Occipital lobe (tissue), 3 donors: Measurements from ENCODE around the gene RDH11. TPM values are rescaled to one million over a fixed set of nuclear protein-coding genes. Genes with fewer than 3 reads are reported as not detected.

ENCODE experiments used
- DNase-seq: peaks from one replicate; lab custom pipeline; 2025; lab: John Stamatoyannopoulos, UW
- small RNA-seq: library from RNA; depleted of rRNA; stranded (forward); fragments of <200 nt; gene quantifications from one replicate; pipeline ENCODE3, GENCODE V24; 2014
- total RNA-seq: library from RNA; depleted of rRNA; stranded (reverse); fragments of >200 nt; gene quantifications from one replicate; pipeline ENCODE4 v1.2.3, GENCODE V29; 2014

The RDH11 gene
- total RNA-seq, 1 donor from 2014 or later: 128 TPM

DNA sequence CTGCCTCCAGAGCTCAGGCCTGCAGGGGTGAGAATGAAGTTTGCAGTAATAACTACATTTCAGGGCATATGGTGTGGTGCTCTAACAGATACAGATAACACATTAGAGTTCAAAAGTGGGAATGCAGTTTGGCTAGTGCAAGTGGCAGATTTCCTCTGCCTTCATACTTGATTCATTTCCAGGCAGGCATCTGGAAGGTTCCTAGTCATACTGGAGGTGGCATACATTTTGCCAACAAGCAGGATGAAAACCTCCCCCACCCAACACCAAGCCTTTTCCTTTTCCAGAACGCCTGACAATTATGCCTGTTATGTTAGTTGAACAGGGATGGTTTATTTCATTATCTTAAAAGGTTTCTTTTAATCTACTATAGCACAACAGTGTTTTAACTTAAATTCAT lies 45.4 kb downstream of the RDH11 start:
- DNase-seq: peak; percentile 15

DNA sequence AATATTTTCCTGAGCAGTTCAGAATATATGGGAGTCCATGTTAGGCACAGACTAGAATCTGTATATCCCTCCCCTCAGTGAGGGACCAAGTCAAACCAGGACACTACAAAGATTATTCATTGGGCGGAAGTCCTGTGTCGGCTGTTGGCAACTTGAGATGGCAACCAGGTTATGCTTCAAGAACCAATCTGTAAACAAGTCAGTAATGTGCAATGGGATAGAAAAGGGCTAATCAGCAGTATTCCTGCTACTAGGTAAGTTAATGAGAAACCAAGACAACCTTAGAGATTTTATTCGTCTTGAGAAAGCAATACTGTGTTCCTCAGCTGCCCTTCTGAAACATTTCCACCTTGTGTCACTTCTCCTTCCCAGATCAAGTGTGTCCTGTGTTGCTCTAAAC lies 49.4 kb downstream of the RDH11 start:
- DNase-seq: no peak

DNA sequence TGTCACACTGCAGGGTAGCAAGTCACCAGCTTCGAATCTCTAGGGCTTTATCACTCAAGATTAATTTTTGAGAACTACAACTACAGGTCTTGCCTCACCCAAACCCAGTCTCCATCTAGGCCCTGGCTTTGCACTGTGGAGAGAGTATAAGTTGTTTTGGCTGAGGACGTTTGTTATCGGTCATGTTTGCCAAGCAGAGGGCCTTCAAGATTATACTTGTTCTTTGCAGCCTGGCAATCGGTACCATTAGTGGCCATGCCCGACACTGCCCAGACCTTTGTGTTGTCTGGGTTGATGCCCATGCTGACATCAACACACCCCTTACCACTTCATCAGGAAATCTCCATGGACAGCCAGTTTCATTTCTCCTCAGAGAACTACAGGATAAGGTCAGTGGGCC lies 50.1 kb downstream of the RDH11 start:
- DNase-seq: no peak

DNA sequence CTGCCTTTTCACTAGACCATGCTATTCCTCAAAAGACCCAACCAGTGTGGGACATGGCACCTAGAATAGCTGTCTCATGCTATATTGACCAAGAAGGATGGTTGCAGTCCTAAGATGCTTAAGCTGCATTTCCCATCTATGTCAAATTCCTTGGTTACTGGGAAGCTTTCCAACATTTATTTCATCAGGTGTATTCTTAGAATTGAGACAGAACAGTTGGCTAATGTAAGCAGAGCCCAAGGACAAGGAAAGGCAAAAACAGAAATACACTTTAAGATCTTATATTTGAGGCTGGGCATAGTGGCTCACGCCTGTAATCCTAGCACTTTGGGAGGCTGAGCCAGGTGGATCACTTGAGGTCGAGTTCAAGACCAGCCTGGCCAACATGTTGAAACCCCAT lies 51.1 kb downstream of the RDH11 start:
- DNase-seq: no peak

DNA sequence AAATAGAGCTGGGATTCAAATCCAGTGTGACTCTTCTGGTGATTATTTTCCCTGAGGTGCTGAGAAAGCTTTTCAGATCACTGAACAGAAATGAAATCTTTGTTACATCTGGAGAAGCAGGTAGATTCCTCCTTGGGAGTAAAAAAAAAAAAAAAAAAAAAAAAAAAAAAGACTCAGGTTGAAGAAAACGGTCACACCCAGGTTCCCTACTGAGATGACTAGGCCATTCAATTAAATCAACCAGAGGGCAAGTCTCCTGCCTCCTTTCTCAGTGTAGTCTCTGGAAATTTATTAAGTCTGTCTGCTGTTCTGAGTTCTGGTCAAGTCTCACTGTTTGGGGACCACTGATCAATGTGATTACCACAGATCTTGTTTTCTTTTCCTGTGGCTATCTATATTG lies 51.9 kb downstream of the RDH11 start:
- DNase-seq: no peak

DNA sequence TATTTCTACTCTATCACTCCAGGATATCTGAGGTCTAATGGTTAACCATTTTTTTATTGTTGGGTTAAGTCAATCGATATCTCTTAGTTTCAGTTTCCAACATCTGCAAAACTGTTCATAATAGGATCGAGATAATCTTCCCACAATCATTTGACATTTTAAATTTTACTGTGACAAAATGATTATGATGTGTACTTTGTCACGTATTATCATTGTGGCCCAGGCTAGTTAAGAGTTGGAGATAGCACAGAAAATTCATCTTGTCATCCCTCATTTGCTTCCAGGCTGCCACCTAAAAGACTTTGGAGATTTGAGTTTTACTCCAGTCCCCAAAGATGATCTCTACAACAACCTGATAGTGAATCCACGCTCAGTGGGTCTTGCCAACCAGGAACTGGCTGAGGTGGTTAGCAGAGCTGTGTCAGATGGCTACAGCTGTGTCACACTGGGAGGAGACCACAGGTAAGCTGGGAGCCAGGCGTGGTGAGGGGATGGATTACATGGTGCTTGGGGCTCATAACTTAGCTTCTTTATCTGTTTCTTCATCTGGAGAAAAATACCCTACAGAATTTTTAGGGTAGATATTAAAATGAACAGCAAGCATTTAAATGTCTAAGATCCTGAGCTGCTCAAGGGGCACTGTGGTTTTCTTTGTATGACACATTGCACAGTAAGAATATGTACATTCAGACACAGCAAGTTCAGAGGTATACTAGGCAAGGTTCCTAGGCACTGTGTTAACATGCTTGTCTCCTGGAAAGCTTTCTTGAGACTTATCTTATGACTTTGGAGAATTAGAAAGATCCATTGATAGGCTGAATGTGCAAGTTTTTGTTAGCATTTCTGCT lies 53.4 kb downstream of the RDH11 start:
- DNase-seq: no peak

DNA sequence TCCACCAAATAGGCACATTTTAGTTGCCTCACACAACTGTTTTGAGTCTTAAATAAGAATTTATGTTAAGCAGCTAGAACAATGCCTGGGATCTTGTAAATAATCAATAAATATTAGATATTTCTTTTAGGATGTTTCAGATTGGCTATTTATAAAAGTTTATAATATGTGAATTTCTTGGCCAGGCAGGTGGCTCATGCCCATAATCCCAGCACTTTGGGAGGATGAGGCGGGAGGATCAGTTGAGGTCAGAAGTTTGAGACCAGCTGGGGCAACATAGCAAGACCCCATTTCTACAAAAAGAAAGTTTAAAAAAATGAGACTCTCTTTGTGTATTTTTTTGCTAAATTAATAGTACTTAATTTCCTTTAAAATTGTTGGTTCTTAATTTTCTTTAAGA lies 54.1 kb downstream of the RDH11 start:
- no peak for DNase-seq

DNA sequence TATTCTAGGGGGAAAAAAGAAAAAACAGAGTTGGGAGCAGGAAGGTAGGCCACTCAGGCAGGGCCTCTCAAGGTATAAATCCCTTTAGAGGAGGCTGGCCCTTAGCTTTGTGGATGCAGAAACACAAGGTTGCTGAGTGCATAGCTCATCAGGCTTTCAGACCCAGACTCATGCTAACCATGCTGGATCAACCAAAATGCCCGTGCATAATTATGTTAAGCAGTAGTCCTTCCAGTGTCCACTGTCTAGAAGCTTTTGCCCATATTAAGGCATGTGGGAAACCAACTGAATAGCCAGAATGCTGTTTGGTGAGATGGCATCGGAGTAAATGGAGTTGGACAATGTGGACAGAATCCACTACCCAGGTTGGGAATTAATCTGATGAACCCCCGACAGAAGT lies 56.9 kb downstream of the RDH11 start:
- no peak for DNase-seq

DNA sequence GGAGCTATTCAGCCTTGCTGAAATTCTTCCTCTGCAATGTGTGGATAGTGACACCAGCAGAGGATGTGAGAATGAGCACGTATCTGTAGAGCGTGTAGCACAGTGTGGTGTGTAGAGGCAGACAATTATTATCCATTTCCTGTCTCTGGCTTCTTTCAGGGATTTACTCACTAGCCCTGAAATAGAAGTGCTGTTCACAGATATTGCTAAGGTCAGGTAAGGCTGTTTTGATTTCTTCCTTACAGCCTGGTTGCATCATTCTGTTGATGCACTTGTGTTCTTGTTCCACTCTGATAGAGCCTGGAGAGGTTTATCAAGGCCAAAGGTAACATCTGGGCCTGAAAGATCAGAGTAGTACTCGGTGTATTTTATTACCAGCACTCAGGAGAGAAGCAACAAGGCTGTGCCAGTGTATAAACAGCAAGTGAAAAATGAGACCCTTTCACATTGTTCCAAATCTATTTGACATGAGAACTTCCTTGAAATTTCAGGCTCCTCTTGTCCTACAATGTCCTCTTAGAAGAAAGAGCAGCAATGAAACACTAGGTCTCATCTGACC lies 59.1 kb downstream of the RDH11 start:
- DNase-seq: no peak

DNA sequence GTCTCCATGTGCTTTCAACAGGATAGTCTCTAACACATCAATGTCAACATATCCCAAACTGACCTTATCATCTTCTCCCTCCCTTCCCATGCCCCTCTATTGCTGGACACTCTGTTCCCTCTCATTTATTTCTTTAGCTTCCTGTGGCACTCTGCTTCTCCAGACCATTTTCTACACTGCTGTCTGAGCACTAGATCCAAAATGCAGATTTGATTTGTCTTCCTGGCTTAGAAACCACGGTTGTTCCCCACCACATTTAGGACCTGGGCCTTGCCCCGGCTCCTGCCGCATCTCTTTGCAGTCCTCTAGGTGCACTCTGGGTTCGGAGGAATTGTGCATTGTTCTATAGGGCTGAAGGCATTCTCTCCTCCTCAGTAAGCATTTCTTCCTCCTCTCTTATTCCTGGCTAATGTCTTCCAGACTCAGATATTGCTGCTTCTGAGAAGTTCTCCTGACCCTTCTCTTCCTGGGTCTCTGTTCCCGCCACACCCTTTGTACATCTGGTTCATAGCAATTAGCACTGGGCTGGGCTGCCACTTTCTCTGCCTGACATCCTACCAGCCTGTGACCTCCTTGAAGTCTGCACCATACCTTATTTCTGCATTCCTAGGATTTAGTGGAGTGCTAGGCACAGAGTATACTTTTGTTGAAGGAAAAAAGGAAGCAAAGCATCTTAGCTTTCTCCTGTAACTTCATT lies 62.0 kb downstream of the RDH11 start:
- no peak for DNase-seq

DNA sequence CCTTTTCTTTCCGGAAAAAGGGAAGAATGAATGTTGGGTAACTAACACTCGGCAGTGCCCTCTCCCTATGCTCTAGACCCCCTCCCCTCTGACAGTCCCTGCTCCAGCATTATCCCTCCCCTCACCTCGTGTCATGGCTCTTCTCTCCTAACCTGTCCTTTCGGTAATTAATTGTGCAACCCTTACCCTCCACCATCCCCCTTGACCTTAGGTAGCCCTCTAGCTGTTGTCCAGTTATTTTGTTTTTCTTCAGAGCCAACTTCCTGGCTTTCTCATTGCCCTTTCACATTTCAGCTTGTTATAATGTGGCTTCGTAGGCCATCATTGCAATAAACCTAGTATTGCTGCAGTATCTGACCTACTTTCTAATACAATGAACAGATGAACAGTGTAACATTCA lies 64.6 kb downstream of the RDH11 start:
- DNase-seq: no peak

DNA sequence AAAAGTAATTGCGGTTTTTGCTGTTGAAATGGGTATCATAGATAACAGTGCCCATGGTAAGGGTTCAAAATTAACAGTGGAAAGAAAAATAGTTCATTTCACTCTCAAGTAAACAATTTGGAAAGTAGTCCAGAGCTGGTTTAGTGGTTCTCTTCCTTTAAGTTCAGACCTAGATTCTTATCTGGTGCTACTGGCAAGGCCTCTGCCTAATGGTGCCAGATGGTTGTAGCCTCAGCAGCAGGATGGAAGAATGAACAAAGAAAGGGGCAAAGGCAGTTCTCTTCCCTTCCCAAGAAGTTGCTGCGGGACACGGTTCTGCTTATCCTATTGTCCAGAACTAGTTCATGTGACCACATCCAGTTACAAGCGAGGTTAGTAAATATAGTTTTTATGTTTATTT lies 65.4 kb downstream of the RDH11 start:
- no peak for DNase-seq

DNA sequence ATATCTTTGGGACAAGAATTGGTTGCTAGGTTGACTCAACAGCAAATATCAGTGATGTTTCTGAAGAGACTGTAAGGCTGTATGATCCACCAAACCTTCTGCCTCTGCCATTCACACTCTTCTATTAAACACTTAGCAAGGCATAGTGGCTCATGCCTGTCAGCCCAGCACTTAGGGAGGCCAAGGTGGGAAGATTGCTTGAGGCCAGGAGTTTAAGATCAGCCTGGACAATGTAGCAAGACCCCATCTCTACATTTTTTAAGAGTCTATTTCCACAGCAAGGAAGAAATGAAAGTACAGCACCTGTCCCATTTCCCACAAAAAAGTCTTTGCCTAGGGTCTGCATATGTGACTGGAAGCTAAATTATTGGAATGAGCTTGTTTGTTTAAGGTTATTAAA lies 68.0 kb downstream of the RDH11 start:
- DNase-seq: no peak

Small RNAs within 50 kb of the gene (small RNA-seq; reads per million reads assigned to genes)
- not detected for gene AL049779.3
- gene RN7SL369P: not detected
- not detected for gene RNA5SP386

Other genes starting within 250 kb of the RDH11 start
- 23.9 TPM for gene TMEM229B, start 207.0 kb downstream of the RDH11 start, total RNA-seq
- gene PLEKHH1, start 162.5 kb downstream of the RDH11 start, total RNA-seq: 5.5 TPM
- 25.3 TPM for gene PIGH, start 95.5 kb downstream of the RDH11 start, total RNA-seq
- gene ARG2, start 75.8 kb downstream of the RDH11 start, total RNA-seq: 49.0 TPM
- 42.3 TPM for gene VTI1B, start 21.1 kb downstream of the RDH11 start, total RNA-seq
- gene RDH12, start 6.1 kb upstream of the RDH11 start, total RNA-seq: 0.31 TPM
- 22.0 TPM for gene ZFYVE26, start 120.8 kb upstream of the RDH11 start, total RNA-seq
- 9.8 TPM for gene RAD51B, start 124.0 kb upstream of the RDH11 start, total RNA-seq